HepG2 (cell line): ENCODE results near the gene DRC7. TPM values are rescaled to one million over a fixed set of nuclear protein-coding genes. Genes with fewer than 3 reads are reported as not detected.

Experiments used
- AGO2 ChIP-seq: fragments of 200-400 bp; formaldehyde crosslinking; optimal IDR thresholded peaks from 2 replicates; pipeline ENCODE3; 2017; ENCODE audit warnings: mild to moderate bottlenecking, low read depth, low read length, moderate library complexity
- ARNT2 ChIP-seq: sonication (generic); formaldehyde crosslinking; IDR thresholded peaks from 2 replicates; pipeline ENCODE4 v1.8.0; 2022; ENCODE audit warnings: mild to moderate bottlenecking, low read depth, missing genetic modification reagents, moderate library complexity
- FIP1L1 ChIP-seq: fragments of 200-400 bp; formaldehyde crosslinking; IDR thresholded peaks from 2 replicates; pipeline ENCODE4 v1.6.1; 2018; ENCODE audit warnings: low read depth, mild to moderate bottlenecking, low read length, moderate library complexity, borderline replicate concordance; ENCODE audit not compliant: insufficient read depth
- GATAD2A ChIP-seq: IDR thresholded peaks from 2 replicates; pipeline ENCODE4 v1.6.1; 2016
- KLF11 ChIP-seq: IDR thresholded peaks from 2 replicates; pipeline ENCODE4 v1.6.1; 2016; ENCODE audit warnings: missing compliant biosample characterization
- KLF16 ChIP-seq, 2 experiments: sonication (generic) in 1 of 2; formaldehyde crosslinking in 1 of 2; IDR thresholded peaks; 2 replicates each; pipeline versions ENCODE4 v1.6.1 to v1.8.0; 2016 to 2023; ENCODE audit warnings: missing genetic modification reagents in 2 of 2, missing compliant biosample characterization in 1 of 2
- MEIS1 ChIP-seq: sonication (generic); formaldehyde crosslinking; IDR thresholded peaks from 2 replicates; pipeline ENCODE4 v1.9.0; 2021; ENCODE audit warnings: mild to moderate bottlenecking, missing genetic modification reagents, moderate library complexity, borderline replicate concordance
- MXD4 ChIP-seq: IDR thresholded peaks from 2 replicates; pipeline ENCODE4 v1.6.1; 2016; ENCODE audit warnings: mild to moderate bottlenecking, missing biosample characterization, missing genetic modification reagents
- TAF15 ChIP-seq: fragments of 200-400 bp; formaldehyde crosslinking; IDR thresholded peaks from one replicate; pipeline ENCODE4 v1.6.1; 2018; ENCODE audit warnings: mild to moderate bottlenecking, low read depth, low read length; ENCODE audit not compliant: poor library complexity, severe bottlenecking
- U2AF2 ChIP-seq: fragments of 200-400 bp; formaldehyde crosslinking; IDR thresholded peaks from 2 replicates; pipeline ENCODE4 v1.6.1; 2017; ENCODE audit warnings: low read depth, mild to moderate bottlenecking, low read length
- ZFP37 ChIP-seq: sonication (generic); formaldehyde crosslinking; IDR thresholded peaks from 2 replicates; pipeline ENCODE4 v1.4.0; 2020; ENCODE audit warnings: missing genetic modification reagents, borderline replicate concordance
- ZNF143 ChIP-seq: sonication (generic); formaldehyde crosslinking; IDR thresholded peaks from 2 replicates; pipeline ENCODE4 v1.4.0; 2020; ENCODE audit warnings: missing genetic modification reagents
- ZNF256 ChIP-seq: sonication (generic); formaldehyde crosslinking; conservative IDR thresholded peaks from 2 replicates; pipeline ENCODE4 v1.4.0; 2020; ENCODE audit warnings: missing genetic modification reagents
- ZNF264 ChIP-seq: sonication (generic); formaldehyde crosslinking; IDR thresholded peaks from 2 replicates; pipeline ENCODE4 v1.4.0; 2020; ENCODE audit warnings: missing genetic modification reagents
- ZNF34 ChIP-seq: sonication (generic); formaldehyde crosslinking; IDR thresholded peaks from 2 replicates; pipeline ENCODE4 v1.4.0; 2020; ENCODE audit warnings: mild to moderate bottlenecking, missing genetic modification reagents, borderline replicate concordance
- ZNF382 ChIP-seq: sonication (generic); formaldehyde crosslinking; IDR thresholded peaks from 2 replicates; pipeline ENCODE4 v1.5.0; 2020; ENCODE audit warnings: missing genetic modification reagents, mild to moderate bottlenecking, borderline replicate concordance
- ZNF441 ChIP-seq: sonication (generic); formaldehyde crosslinking; IDR thresholded peaks from 2 replicates; pipeline ENCODE4 v1.7.0; 2021; ENCODE audit warnings: missing genetic modification reagents, borderline replicate concordance
- ZNF605 ChIP-seq: sonication (generic); formaldehyde crosslinking; IDR thresholded peaks from 2 replicates; pipeline ENCODE4 v1.8.0; 2022; ENCODE audit warnings: mild to moderate bottlenecking, missing genetic modification reagents
- polyA plus RNA-seq, 8 experiments: library from polyadenylated mRNA; depleted of rRNA in 3 of 8; stranded (reverse) in 7 of 8; unstranded in 1 of 8; fragments of >200 nt; fragmentation: Illumina TruSeq in 4 of 8; extraction: Trizol in 4 of 8; gene quantifications; 2 replicates each; pipeline versions ENCODE4 v1.2.1 to v1.2.3, GENCODE V29; 2011 to 2016; ENCODE audit warnings: low read depth in 4 of 8, missing spikeins in 1 of 8, mixed read lengths in 1 of 8; ENCODE audit not compliant: insufficient read depth in 1 of 8
- total RNA-seq, 5 experiments: library from RNA; depleted of rRNA; stranded (reverse); fragments of >200 nt; fragmentation: Illumina TruSeq; extraction: Trizol; gene quantifications; 2 replicates each; pipeline ENCODE4 v1.2.3, GENCODE V29; 2016; ENCODE audit warnings: low read depth in 1 of 5
- TF ChIP-seq, protein P1 (sequence below): sonication (generic); formaldehyde crosslinking; IDR thresholded peaks from 2 replicates; pipeline ENCODE4 v1.4.0; 2020; ENCODE audit warnings: mild to moderate bottlenecking, missing genetic modification reagents
- TF ChIP-seq, protein P2 (sequence below): sonication (generic); formaldehyde crosslinking; IDR thresholded peaks from 2 replicates; pipeline ENCODE4 v1.5.1; 2020; ENCODE audit warnings: mild to moderate bottlenecking, missing genetic modification reagents
- TF ChIP-seq, protein P3 (sequence below): sonication (generic); formaldehyde crosslinking; conservative IDR thresholded peaks from 2 replicates; pipeline ENCODE4 v1.4.0; 2020; ENCODE audit warnings: mild to moderate bottlenecking, missing genetic modification reagents, moderate library complexity

Gene DRC7
- total and polyA plus RNA-seq, 2 of the 13 experiments (the other 11 are each of a cell fraction or from before 2014, with no cell fraction given), result 2.7 to 3.4 TPM

DNA sequence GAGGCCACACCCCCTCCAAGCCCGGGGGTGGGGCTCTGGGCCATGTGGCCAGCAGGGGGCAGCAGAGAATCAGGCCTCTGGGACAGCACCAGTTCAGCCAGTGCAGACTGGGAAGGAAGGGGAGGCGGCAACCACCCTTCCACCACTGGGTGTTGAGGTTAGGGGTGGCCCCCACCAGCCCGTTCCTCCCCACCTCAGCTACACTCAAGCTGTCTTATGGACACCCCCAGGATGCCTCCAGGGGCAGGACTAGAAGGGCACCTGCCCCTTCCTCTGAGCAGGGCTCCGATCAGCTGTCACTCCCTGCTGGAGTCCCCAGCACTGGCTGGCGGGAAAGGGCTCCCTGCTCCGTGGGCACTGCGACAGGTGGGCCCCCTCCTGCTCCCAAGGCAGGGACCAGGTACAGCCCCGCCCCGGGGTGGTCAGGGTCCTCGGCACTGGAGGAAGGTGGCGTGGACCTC, 62.8 kb downstream of the DRC7 start (continued):
- TF ChIP-seq, protein P1, sequence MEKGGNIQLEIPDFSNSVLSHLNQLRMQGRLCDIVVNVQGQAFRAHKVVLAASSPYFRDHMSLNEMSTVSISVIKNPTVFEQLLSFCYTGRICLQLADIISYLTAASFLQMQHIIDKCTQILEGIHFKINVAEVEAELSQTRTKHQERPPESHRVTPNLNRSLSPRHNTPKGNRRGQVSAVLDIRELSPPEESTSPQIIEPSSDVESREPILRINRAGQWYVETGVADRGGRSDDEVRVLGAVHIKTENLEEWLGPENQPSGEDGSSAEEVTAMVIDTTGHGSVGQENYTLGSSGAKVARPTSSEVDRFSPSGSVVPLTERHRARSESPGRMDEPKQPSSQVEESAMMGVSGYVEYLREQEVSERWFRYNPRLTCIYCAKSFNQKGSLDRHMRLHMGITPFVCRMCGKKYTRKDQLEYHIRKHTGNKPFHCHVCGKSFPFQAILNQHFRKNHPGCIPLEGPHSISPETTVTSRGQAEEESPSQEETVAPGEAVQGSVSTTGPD (CRISPR knock-in tag), result no peak
- no peak for TF ChIP-seq ZNF34
- TF ChIP-seq ZNF605, result 0 out of 2 replicates have a peak, but pooled peaks have one; percentile 66
- TF ChIP-seq ZNF264 (CRISPR knock-in tag), result no peak
- peak; percentile 54; the same call in 1 of the 2 replicates for TF ChIP-seq MXD4 (CRISPR knock-in tag)
- no peak for TF ChIP-seq KLF11
- TF ChIP-seq ZNF441 (CRISPR knock-in tag), result no peak
- no peak for TF ChIP-seq ZNF256
- TF ChIP-seq U2AF2, result no peak
- TF ChIP-seq TAF15, result peak; percentile 37
- TF ChIP-seq, protein P2, sequence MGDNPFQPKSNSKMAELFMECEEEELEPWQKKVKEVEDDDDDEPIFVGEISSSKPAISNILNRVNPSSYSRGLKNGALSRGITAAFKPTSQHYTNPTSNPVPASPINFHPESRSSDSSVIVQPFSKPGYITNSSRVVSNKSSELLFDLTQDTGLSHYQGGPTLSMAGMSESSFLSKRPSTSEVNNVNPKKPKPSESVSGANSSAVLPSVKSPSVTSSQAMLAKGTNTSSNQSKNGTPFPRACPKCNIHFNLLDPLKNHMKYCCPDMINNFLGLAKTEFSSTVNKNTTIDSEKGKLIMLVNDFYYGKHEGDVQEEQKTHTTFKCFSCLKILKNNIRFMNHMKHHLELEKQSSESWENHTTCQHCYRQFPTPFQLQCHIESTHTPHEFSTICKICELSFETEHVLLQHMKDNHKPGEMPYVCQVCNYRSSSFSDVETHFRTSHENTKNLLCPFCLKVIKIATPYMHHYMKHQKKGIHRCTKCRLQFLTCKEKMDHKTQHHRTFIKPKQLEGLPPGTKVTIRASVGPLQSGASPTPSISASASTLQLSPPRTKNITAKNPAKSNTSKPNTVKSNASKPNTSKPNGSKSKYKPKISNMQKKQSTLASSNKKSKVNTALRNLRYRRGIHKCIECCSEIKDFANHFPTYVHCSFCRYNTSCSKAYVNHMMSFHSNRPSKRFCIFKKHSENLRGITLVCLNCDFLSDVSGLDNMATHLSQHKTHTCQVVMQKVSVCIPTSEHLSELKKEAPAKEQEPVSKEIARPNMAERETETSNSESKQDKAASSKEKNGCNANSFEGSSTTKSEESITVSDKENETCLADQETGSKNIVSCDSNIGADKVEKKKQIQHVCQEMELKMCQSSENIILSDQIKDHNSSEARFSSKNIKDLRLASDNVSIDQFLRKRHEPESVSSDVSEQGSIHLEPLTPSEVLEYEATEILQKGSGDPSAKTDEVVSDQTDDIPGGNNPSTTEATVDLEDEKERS, result no peak
- TF ChIP-seq ZFP37 (CRISPR knock-in tag), result no peak
- no peak for TF ChIP-seq ZNF143 (CRISPR knock-in tag)
- TF ChIP-seq ZNF382 (CRISPR knock-in tag), result no peak
- peak in 1 of 2 experiments; percentile 94; a peak in 2 of 4 replicates for TF ChIP-seq KLF16 (CRISPR knock-in tag; IDR thresholded peaks at IDR 0.05)
- TF ChIP-seq, protein P3, sequence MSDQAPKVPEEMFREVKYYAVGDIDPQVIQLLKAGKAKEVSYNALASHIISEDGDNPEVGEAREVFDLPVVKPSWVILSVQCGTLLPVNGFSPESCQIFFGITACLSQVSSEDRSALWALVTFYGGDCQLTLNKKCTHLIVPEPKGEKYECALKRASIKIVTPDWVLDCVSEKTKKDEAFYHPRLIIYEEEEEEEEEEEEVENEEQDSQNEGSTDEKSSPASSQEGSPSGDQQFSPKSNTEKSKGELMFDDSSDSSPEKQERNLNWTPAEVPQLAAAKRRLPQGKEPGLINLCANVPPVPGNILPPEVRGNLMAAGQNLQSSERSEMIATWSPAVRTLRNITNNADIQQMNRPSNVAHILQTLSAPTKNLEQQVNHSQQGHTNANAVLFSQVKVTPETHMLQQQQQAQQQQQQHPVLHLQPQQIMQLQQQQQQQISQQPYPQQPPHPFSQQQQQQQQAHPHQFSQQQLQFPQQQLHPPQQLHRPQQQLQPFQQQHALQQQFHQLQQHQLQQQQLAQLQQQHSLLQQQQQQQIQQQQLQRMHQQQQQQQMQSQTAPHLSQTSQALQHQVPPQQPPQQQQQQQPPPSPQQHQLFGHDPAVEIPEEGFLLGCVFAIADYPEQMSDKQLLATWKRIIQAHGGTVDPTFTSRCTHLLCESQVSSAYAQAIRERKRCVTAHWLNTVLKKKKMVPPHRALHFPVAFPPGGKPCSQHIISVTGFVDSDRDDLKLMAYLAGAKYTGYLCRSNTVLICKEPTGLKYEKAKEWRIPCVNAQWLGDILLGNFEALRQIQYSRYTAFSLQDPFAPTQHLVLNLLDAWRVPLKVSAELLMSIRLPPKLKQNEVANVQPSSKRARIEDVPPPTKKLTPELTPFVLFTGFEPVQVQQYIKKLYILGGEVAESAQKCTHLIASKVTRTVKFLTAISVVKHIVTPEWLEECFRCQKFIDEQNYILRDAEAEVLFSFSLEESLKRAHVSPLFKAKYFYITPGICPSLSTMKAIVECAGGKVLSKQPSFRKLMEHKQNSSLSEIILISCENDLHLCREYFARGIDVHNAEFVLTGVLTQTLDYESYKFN (CRISPR knock-in tag), result peak; percentile 34; the same call in 1 of the 2 replicates
- peak; percentile 50; the same call in 1 of the 2 replicates for TF ChIP-seq ARNT2 (CRISPR knock-in tag)
- peak; percentile 46; the same call in 1 of the 2 replicates for TF ChIP-seq MEIS1 (CRISPR knock-in tag)
- peak; percentile 49 for TF ChIP-seq GATAD2A (CRISPR knock-in tag)
- no peak for TF ChIP-seq FIP1L1
- TF ChIP-seq AGO2, result peak; percentile 45
